Measurements from ENCODE around the gene TTC29.
A peak's percentile ranks its signal among the peaks of the same experiment; 100 is the strongest.
"Not testable (repeated sequence)": the region's sequence is repeated elsewhere in the genome, so short reads cannot be mapped to it uniquely, and the experiment has no call there.

TTC29 gene

GRCh38 chr4:146855761-146856160, 89.9 kb downstream of the TTC29 start:
- no peak for DNase-seq (ENCODE audit: low spot score)

- no peak for DNase-seq (ENCODE audit: low spot score)
Observed at GRCh38 chr4:146852360-146852759, 93.3 kb downstream of the TTC29 start.

GRCh38 chr4:146847345-146847744, 98.3 kb downstream of the TTC29 start:
- no peak for DNase-seq (ENCODE audit: low spot score)

- DNase-seq (ENCODE audit: low spot score) = no peak
Observed at GRCh38 chr4:146846882-146847281, 98.8 kb downstream of the TTC29 start.

- no peak for DNase-seq (ENCODE audit: low spot score)
Observed at GRCh38 chr4:146844761-146845160, 100.9 kb downstream of the TTC29 start.

- DNase-seq (ENCODE audit: low spot score) = no peak
Observed at GRCh38 chr4:146842876-146843275, 102.8 kb downstream of the TTC29 start.

GRCh38 chr4:146840731-146841130, 104.9 kb downstream of the TTC29 start:
- DNase-seq (ENCODE audit: low spot score) = no peak

- DNase-seq (ENCODE audit: low spot score) = no peak
Observed at GRCh38 chr4:146835096-146835495, 110.6 kb downstream of the TTC29 start.

- no peak for DNase-seq (ENCODE audit: low spot score)
Observed at GRCh38 chr4:146834263-146835034, 111.2 kb downstream of the TTC29 start.

- no peak for DNase-seq (ENCODE audit: low spot score)
Observed at GRCh38 chr4:146833530-146833929, 112.1 kb downstream of the TTC29 start.

- DNase-seq (ENCODE audit: low spot score) = not testable (repeated sequence)
Observed at GRCh38 chr4:146822980-146823379, 122.7 kb downstream of the TTC29 start.

- no peak for DNase-seq (ENCODE audit: low spot score)
Observed at GRCh38 chr4:146814750-146815149, 130.9 kb downstream of the TTC29 start.

- DNase-seq (ENCODE audit: low spot score) = no peak
Observed at GRCh38 chr4:146795711-146796110, 150.0 kb downstream of the TTC29 start.

GRCh38 chr4:146793727-146794126, 151.9 kb downstream of the TTC29 start:
- no peak for DNase-seq (ENCODE audit: low spot score)

GRCh38 chr4:146791439-146791838, 154.2 kb downstream of the TTC29 start:
- no peak for DNase-seq (ENCODE audit: low spot score)

GRCh38 chr4:146790515-146790914, 155.1 kb downstream of the TTC29 start:
- DNase-seq (ENCODE audit: low spot score) = no peak

- DNase-seq (ENCODE audit: low spot score) = no peak
Observed at GRCh38 chr4:146787731-146788130, 157.9 kb downstream of the TTC29 start.

GRCh38 chr4:146776691-146777090, 169.0 kb downstream of the TTC29 start:
- no peak for DNase-seq (ENCODE audit: low spot score)

GRCh38 chr4:146763560-146763959, 182.1 kb downstream of the TTC29 start:
- DNase-seq (ENCODE audit: low spot score) = no peak

- no peak for DNase-seq (ENCODE audit: low spot score)
Observed at GRCh38 chr4:146762016-146762415, 183.6 kb downstream of the TTC29 start.

GRCh38 chr4:146742416-146742815, 203.2 kb downstream of the TTC29 start:
- peak; percentile 6 for DNase-seq (ENCODE audit: low spot score)

GRCh38 chr4:146739182-146739581, 206.5 kb downstream of the TTC29 start:
- no peak for DNase-seq (ENCODE audit: low spot score)

- DNase-seq (ENCODE audit: low spot score) = not testable (repeated sequence)
Observed at GRCh38 chr4:146723519-146723918, 222.1 kb downstream of the TTC29 start.

GRCh38 chr4:146709956-146710355, 235.7 kb downstream of the TTC29 start:
- no peak for DNase-seq (ENCODE audit: low spot score)
